WTC11 (cell line): ENCODE results near the gene HOXB6. TPM values are rescaled to one million over a fixed set of nuclear protein-coding genes. Genes with fewer than 3 reads are reported as not detected.

Source experiments
- ATAC-seq: fragments of 200-7000 bp; cut with Tn5 transposase; 2 replicates; pipeline ENCODE4 v1.10.0; 2021; ENCODE audit warnings: mild to moderate bottlenecking, moderate library complexity
- CTCF ChIA-PET: fragments of 300-600 bp; sonication (Branson Sonifier 250); formaldehyde crosslinking; loops from one replicate; lab custom pipeline; 2021; ENCODE audit warnings: antibody characterized with exemption; lab: Charles Lee
- POLR2A ChIA-PET: fragments of 350-600 bp; sonication (Branson Sonifier 250); formaldehyde crosslinking; loops from one replicate; lab custom pipeline; 2021; ENCODE audit warnings: antibody characterized with exemption; lab: Charles Lee
- DNase-seq: peaks from one replicate; pipeline ENCODE4 v3.0.0; 2021; ENCODE audit warnings: low spot score
- H3K27ac Mint-ChIP-seq: 2 replicates; pipeline ENCODE4 v1.8.0; 2021; ENCODE audit warnings: mixed read lengths
- H3K27me3 Mint-ChIP-seq: 2 replicates; pipeline ENCODE4 v1.8.0; 2021; ENCODE audit warnings: low read depth, mild to moderate bottlenecking, moderate library complexity, mixed read lengths
- H3K36me3 Mint-ChIP-seq: 2 replicates; pipeline ENCODE4 v1.8.0; 2021; ENCODE audit warnings: mixed read lengths
- H3K4me1 Mint-ChIP-seq: 2 replicates; pipeline ENCODE4 v1.8.0; 2022; ENCODE audit warnings: mixed read lengths
- H3K4me3 Mint-ChIP-seq: 2 replicates; pipeline ENCODE4 v1.8.0; 2021; ENCODE audit warnings: mild to moderate bottlenecking, moderate library complexity, mixed read lengths
- H3K9me3 Mint-ChIP-seq: 2 replicates; pipeline ENCODE4 v1.8.0; 2021; ENCODE audit warnings: mixed read lengths
- ATF6 ChIP-seq: sonication (generic); formaldehyde crosslinking; IDR thresholded peaks from 2 replicates; pipeline ENCODE4 v1.8.1; 2023; ENCODE audit warnings: mild to moderate bottlenecking, missing genetic modification reagents
- ELF4 ChIP-seq: sonication (generic); formaldehyde crosslinking; IDR thresholded peaks from 2 replicates; pipeline ENCODE4 v1.8.1; 2022; ENCODE audit warnings: low read depth, mild to moderate bottlenecking, moderate library complexity, missing genetic modification reagents
- ERG ChIP-seq: fragments of 250-450 bp; sonication (Bioruptor Pico); IDR thresholded peaks from 2 replicates; pipeline ENCODE4 v1.8.0; 2021; ENCODE audit warnings: mild to moderate bottlenecking
- ETV6 ChIP-seq: sonication (generic); formaldehyde crosslinking; IDR thresholded peaks from 2 replicates; pipeline ENCODE4 v1.8.1; 2022; ENCODE audit warnings: mild to moderate bottlenecking, missing genetic modification reagents
- NFATC4 ChIP-seq: fragments of 250-450 bp; sonication (Bioruptor Pico); IDR thresholded peaks from 2 replicates; pipeline ENCODE4 v1.9.0; 2021; ENCODE audit warnings: mild to moderate bottlenecking
- NFYB ChIP-seq: sonication (generic); formaldehyde crosslinking; conservative IDR thresholded peaks from 2 replicates; pipeline ENCODE4 v1.8.0; 2022; ENCODE audit warnings: low read depth, missing genetic modification reagents
- PRDM15 ChIP-seq: sonication (generic); formaldehyde crosslinking; IDR thresholded peaks from 2 replicates; pipeline ENCODE4 v1.8.0; 2022; ENCODE audit warnings: missing genetic modification reagents
- RELA ChIP-seq: sonication (generic); formaldehyde crosslinking; IDR thresholded peaks from 2 replicates; pipeline ENCODE4 v1.8.1; 2022; ENCODE audit warnings: missing genetic modification reagents, mild to moderate bottlenecking, borderline replicate concordance
- SOX15 ChIP-seq: fragments of 250-450 bp; sonication (Bioruptor Pico); IDR thresholded peaks from 2 replicates; pipeline ENCODE4 v1.9.0; 2021; ENCODE audit warnings: mild to moderate bottlenecking
- ZBTB43 ChIP-seq: sonication (generic); formaldehyde crosslinking; IDR thresholded peaks from 2 replicates; pipeline ENCODE4 v1.8.1; 2023; ENCODE audit warnings: mild to moderate bottlenecking, missing genetic modification reagents
- ZNF138 ChIP-seq: sonication (generic); formaldehyde crosslinking; conservative IDR thresholded peaks from 2 replicates; pipeline ENCODE4 v1.8.1; 2022; ENCODE audit warnings: mild to moderate bottlenecking, moderate library complexity, missing genetic modification reagents
- ZNF532 ChIP-seq: fragments of 250-450 bp; sonication (Bioruptor Pico); IDR thresholded peaks from 2 replicates; pipeline ENCODE4 v1.9.0; 2021; ENCODE audit warnings: mild to moderate bottlenecking, borderline replicate concordance
- ZNF671 ChIP-seq: fragments of 250-450 bp; sonication (Bioruptor Pico); IDR thresholded peaks from 2 replicates; pipeline ENCODE4 v1.8.0; 2021; ENCODE audit warnings: mild to moderate bottlenecking
- total RNA-seq: library from RNA; stranded (reverse); gene quantifications from 3 replicates; pipeline ENCODE4 v1.2.3, GENCODE V29; 2021
- TF ChIP-seq, protein P1 (sequence below): sonication (generic); formaldehyde crosslinking; IDR thresholded peaks from 2 replicates; pipeline ENCODE4 v1.8.1; 2022; ENCODE audit warnings: mild to moderate bottlenecking, missing genetic modification reagents, moderate library complexity, borderline replicate concordance

Gene HOXB6
- total RNA-seq, 1 experiment from 2014 or later = not detected

- peaks cover 100% of the 10 kb centered on the region; the same call in 1 of the 2 replicates for H3K27me3 Mint-ChIP-seq
- ATAC-seq (no peak), DNase-seq (no peak)
- no peak overlapping the region; the same call in 1 of the 2 replicates for H3K4me3 Mint-ChIP-seq
- no peak overlapping the region for H3K27ac Mint-ChIP-seq
- H3K4me1 Mint-ChIP-seq = peaks cover 38% of the 10 kb centered on the region
- POLR2A ChIA-PET = no interaction called here
- no peak for TF ChIP-seq RELA (CRISPR knock-in tag)
- TF ChIP-seq ELF4 (CRISPR knock-in tag) = no peak
- no peak for TF ChIP-seq SOX15 (CRISPR knock-in tag)
- TF ChIP-seq ATF6 (CRISPR knock-in tag) = no peak
- no peak for TF ChIP-seq ERG (CRISPR knock-in tag)
- no peak for TF ChIP-seq ZBTB43 (CRISPR knock-in tag)
- CTCF ChIA-PET = interaction anchor here (0.6 to 1.4 kb wide), 9 partner anchors 8 to 589 kb away, joined by 3 to 6 read pairs (median 4); no protein-coding TSS in a partner anchor
- no peaks in the 10 kb centered on the region for H3K36me3 Mint-ChIP-seq
- no peaks in the 10 kb centered on the region for H3K9me3 Mint-ChIP-seq
Measured at GRCh38 chr17:48613862-48614694, 9.3 kb upstream of the HOXB6 start.

GRCh38 chr17:48612854-48613691, 8.3 kb upstream of the HOXB6 start:
- peak overlapping the region; percentile 45 for H3K4me3 Mint-ChIP-seq

DNA sequence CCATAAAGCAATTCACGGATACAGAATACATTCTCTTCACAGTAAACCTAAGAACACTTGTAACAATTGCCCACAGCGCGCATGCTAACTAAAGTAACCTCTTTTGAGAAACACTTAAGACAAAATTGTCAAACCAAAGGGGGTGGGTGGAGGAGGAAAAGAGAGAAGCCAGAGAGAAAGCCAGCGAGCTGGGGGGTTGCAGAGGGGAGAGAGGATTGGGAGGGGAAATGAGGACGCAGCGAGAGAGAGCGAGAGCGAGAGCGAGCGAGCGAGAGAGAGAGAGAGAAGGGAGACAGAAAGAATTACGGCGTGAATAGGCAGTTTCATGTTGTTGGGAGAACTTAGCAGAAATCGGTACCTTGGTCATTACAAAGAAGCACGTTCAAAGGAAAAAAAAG, 7.7 kb upstream of the HOXB6 start:
- Mint-ChIP-seq H3K9me3 (no peaks in the 10 kb centered on the region), H3K36me3 (0 out of 2 replicates have a peak, but pooled peaks cover 2% of the 10 kb centered on the region), H3K4me1 (peaks cover 29% of the 10 kb centered on the region), H3K4me3 (peak overlapping the region; percentile 21; the same call in 1 of the 2 replicates), H3K27me3 (peaks cover 100% of the 10 kb centered on the region; the same call in 1 of the 2 replicates), H3K27ac (no peak overlapping the region)
- ChIA-PET CTCF (interaction anchor here (0.6 to 1.4 kb wide), 12 partner anchors 8 to 586 kb away, joined by 3 to 7 read pairs (median 4); partner anchors contain the start of genes HOXB5 and HOXB6), POLR2A (no interaction called here)
- DNase-seq = no peak
- ATAC-seq = no peak
- no peak for TF ChIP-seq ZNF138
- no peak for TF ChIP-seq ZNF532 (CRISPR knock-in tag)
- TF ChIP-seq PRDM15 (CRISPR knock-in tag) = no peak
- no peak for TF ChIP-seq ETV6
- TF ChIP-seq ELF4 (CRISPR knock-in tag) = no peak
- no peak for TF ChIP-seq ZNF671 (CRISPR knock-in tag)

More at GRCh38 chr17:48612854-48613691, 8.3 kb upstream of the HOXB6 start:
- H3K27ac Mint-ChIP-seq = no peak overlapping the region
- DNase-seq = no peak
- ATAC-seq = peak; percentile 2; the same call in 1 of the 2 replicates
- H3K9me3 Mint-ChIP-seq = no peaks in the 10 kb centered on the region
- H3K4me1 Mint-ChIP-seq = peaks cover 29% of the 10 kb centered on the region
- ChIA-PET CTCF (interaction anchor here (0.6 to 1.4 kb wide), 12 partner anchors 9 to 587 kb away, joined by 3 to 7 read pairs (median 4); partner anchors contain the start of genes HOXB5 and HOXB6), POLR2A (no interaction called here)
- no peaks in the 10 kb centered on the region for H3K36me3 Mint-ChIP-seq
- peaks cover 100% of the 10 kb centered on the region; the same call in 1 of the 2 replicates for H3K27me3 Mint-ChIP-seq
- no peak for TF ChIP-seq NFATC4
- no peak for TF ChIP-seq NFYB (CRISPR knock-in tag)
- TF ChIP-seq, protein P1, sequence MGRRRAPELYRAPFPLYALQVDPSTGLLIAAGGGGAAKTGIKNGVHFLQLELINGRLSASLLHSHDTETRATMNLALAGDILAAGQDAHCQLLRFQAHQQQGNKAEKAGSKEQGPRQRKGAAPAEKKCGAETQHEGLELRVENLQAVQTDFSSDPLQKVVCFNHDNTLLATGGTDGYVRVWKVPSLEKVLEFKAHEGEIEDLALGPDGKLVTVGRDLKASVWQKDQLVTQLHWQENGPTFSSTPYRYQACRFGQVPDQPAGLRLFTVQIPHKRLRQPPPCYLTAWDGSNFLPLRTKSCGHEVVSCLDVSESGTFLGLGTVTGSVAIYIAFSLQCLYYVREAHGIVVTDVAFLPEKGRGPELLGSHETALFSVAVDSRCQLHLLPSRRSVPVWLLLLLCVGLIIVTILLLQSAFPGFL (CRISPR knock-in tag) = no peak
